ENCODE data around the gene TBX2. TPM values are rescaled to one million over a fixed set of nuclear protein-coding genes. Genes with fewer than 3 reads are reported as not detected.

Gene TBX2
- total and polyA plus RNA-seq, 2 of the 13 experiments (the other 11 are each of a cell fraction or from before 2014, with no cell fraction given): 2.8 to 15.3 TPM

DNA sequence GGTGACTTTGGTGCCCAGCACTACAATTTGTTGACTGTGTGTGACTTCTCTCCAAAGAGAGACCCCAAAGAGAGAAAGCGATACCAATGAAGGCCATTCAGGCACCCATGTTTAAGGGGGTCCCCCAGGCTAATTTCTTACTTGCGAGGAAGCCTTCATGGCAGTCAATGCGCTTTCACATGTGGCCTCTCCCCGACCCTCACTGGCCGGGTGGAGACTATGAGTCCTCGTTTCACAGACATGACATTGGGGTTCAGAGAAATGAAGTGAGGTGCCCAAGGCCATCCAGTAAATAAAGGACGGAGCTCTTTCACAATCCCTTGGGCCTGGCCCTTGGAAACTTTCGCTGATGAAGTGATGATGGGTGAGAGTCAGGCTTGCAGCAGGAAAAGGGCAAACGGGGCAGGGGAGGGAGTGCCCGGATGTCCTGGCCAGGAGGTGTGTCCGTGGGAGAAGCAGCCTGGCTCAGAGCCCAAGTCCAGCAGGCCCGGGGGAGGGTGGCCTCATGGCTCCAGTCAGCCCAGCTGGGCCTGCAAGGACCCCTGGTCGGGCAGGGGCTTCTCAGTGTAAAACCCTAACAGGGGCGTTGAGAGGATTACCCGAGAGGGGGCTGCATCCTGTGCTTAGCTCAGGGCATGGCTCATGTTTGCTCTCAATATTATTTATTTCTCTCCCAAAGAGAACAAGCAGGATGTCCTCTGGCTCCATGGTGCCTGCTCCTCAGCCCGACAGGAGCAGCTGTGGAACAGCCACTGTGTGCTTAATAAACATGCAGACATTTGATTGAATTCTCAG is 14.7 kb downstream of the TBX2 start (continued):
- TF ChIP-seq, protein P1, sequence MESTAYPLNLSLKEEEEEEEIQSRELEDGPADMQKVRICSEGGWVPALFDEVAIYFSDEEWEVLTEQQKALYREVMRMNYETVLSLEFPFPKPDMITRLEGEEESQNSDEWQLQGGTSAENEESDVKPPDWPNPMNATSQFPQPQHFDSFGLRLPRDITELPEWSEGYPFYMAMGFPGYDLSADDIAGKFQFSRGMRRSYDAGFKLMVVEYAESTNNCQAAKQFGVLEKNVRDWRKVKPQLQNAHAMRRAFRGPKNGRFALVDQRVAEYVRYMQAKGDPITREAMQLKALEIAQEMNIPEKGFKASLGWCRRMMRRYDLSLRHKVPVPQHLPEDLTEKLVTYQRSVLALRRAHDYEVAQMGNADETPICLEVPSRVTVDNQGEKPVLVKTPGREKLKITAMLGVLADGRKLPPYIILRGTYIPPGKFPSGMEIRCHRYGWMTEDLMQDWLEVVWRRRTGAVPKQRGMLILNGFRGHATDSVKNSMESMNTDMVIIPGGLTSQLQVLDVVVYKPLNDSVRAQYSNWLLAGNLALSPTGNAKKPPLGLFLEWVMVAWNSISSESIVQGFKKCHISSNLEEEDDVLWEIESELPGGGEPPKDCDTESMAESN (CRISPR knock-in tag; conservative IDR thresholded peaks at IDR 0.05): no peak
- 0 out of 2 replicates have a peak, but pooled peaks have one; percentile 53 for TF ChIP-seq PRMT3 (CRISPR knock-in tag; IDR thresholded peaks at IDR 0.05; ENCODE audit: borderline replicate concordance, low read depth)
- TF ChIP-seq ZNF124 (CRISPR knock-in tag; IDR thresholded peaks at IDR 0.05): 0 out of 2 replicates have a peak, but pooled peaks have one; percentile 49
- TF ChIP-seq, protein P2, sequence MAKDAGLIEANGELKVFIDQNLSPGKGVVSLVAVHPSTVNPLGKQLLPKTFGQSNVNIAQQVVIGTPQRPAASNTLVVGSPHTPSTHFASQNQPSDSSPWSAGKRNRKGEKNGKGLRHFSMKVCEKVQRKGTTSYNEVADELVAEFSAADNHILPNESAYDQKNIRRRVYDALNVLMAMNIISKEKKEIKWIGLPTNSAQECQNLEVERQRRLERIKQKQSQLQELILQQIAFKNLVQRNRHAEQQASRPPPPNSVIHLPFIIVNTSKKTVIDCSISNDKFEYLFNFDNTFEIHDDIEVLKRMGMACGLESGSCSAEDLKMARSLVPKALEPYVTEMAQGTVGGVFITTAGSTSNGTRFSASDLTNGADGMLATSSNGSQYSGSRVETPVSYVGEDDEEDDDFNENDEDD (CRISPR knock-in tag; IDR thresholded peaks at IDR 0.05; ENCODE audit: borderline replicate concordance): peak; percentile 26; the same call in 1 of the 2 replicates
- peak; percentile 52; the same call in 1 of the 2 replicates for TF ChIP-seq ZBTB7B (CRISPR knock-in tag; IDR thresholded peaks at IDR 0.05)
- TF ChIP-seq, protein P3, sequence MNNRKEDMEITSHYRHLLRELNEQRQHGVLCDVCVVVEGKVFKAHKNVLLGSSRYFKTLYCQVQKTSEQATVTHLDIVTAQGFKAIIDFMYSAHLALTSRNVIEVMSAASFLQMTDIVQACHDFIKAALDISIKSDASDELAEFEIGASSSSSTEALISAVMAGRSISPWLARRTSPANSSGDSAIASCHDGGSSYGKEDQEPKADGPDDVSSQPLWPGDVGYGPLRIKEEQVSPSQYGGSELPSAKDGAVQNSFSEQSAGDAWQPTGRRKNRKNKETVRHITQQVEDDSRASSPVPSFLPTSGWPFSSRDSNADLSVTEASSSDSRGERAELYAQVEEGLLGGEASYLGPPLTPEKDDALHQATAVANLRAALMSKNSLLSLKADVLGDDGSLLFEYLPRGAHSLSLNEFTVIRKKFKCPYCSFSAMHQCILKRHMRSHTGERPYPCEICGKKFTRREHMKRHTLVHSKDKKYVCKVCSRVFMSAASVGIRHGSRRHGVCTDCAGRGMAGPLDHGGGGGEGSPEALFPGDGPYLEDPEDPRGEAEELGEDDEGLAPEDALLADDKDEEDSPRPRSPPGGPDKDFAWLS (CRISPR knock-in tag; IDR thresholded peaks at IDR 0.05; ENCODE audit: borderline replicate concordance): 0 out of 2 replicates have a peak, but pooled peaks have one; percentile 43
- no peak for TF ChIP-seq EED (CRISPR knock-in tag; IDR thresholded peaks at IDR 0.05)
- TF ChIP-seq ZNF891 (CRISPR knock-in tag; IDR thresholded peaks at IDR 0.05): peak; percentile 54; the same call in 1 of the 2 replicates
- TF ChIP-seq CCDC6 (CRISPR knock-in tag; IDR thresholded peaks at IDR 0.05): peak; percentile 58; the same call in 1 of the 2 replicates
- peak; percentile 62 for TF ChIP-seq CEBPB (IDR thresholded peaks at IDR 0.05; ENCODE audit: borderline replicate concordance, low read depth, low read length)
- no peak for TF ChIP-seq PCBP1 (IDR thresholded peaks at IDR 0.05; ENCODE audit: borderline replicate concordance, low read depth, low read length)
- TF ChIP-seq ATAD3A (CRISPR knock-in tag; IDR thresholded peaks at IDR 0.05): no peak
- TF ChIP-seq ZNF556 (CRISPR knock-in tag; IDR thresholded peaks at IDR 0.05; ENCODE audit: borderline replicate concordance): 0 out of 2 replicates have a peak, but pooled peaks have one; percentile 38
- TF ChIP-seq MTA1 (CRISPR knock-in tag; IDR thresholded peaks at IDR 0.05; ENCODE audit: borderline replicate concordance): peak; percentile 44; the same call in 1 of the 2 replicates
- TF ChIP-seq ZNF12 (CRISPR knock-in tag; IDR thresholded peaks at IDR 0.05): peak; percentile 66; the same call in 1 of the 2 replicates
- TF ChIP-seq, protein P4, sequence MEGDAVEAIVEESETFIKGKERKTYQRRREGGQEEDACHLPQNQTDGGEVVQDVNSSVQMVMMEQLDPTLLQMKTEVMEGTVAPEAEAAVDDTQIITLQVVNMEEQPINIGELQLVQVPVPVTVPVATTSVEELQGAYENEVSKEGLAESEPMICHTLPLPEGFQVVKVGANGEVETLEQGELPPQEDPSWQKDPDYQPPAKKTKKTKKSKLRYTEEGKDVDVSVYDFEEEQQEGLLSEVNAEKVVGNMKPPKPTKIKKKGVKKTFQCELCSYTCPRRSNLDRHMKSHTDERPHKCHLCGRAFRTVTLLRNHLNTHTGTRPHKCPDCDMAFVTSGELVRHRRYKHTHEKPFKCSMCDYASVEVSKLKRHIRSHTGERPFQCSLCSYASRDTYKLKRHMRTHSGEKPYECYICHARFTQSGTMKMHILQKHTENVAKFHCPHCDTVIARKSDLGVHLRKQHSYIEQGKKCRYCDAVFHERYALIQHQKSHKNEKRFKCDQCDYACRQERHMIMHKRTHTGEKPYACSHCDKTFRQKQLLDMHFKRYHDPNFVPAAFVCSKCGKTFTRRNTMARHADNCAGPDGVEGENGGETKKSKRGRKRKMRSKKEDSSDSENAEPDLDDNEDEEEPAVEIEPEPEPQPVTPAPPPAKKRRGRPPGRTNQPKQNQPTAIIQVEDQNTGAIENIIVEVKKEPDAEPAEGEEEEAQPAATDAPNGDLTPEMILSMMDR (CRISPR knock-in tag; IDR thresholded peaks at IDR 0.05): 0 out of 2 replicates have a peak, but pooled peaks have one; percentile 2
- 0 out of 2 replicates have a peak, but pooled peaks have one; percentile 75 for TF ChIP-seq ZNF383 (CRISPR knock-in tag; IDR thresholded peaks at IDR 0.05; ENCODE audit: borderline replicate concordance)
- TF ChIP-seq, protein P5, sequence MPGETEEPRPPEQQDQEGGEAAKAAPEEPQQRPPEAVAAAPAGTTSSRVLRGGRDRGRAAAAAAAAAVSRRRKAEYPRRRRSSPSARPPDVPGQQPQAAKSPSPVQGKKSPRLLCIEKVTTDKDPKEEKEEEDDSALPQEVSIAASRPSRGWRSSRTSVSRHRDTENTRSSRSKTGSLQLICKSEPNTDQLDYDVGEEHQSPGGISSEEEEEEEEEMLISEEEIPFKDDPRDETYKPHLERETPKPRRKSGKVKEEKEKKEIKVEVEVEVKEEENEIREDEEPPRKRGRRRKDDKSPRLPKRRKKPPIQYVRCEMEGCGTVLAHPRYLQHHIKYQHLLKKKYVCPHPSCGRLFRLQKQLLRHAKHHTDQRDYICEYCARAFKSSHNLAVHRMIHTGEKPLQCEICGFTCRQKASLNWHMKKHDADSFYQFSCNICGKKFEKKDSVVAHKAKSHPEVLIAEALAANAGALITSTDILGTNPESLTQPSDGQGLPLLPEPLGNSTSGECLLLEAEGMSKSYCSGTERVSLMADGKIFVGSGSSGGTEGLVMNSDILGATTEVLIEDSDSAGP (CRISPR knock-in tag; IDR thresholded peaks at IDR 0.05; ENCODE audit: borderline replicate concordance): peak; percentile 43
- TF ChIP-seq YY1 (IDR thresholded peaks at IDR 0.05; ENCODE audit: insufficient read depth, insufficient replicate concordance, low read depth, low read length): peak; percentile 11
